ENCODE measurements around the gene NFE2L2.
"Not testable (repeated sequence)": the region's sequence is repeated elsewhere in the genome, so short reads cannot be mapped to it uniquely, and the experiment has no call there.

The NFE2L2 gene

GRCh38 chr2:177192788-177193187, 71.7 kb downstream of the NFE2L2 start:
- Histone ChIP-seq H3K4me3 (ENCODE audit: low read depth, low read length) (no peak overlapping the region), H3K27ac (no peak overlapping the region), H3K27me3 (replicated peaks) (no peaks in the 10 kb centered on the region), H3K36me3 (replicated peaks) (no peaks in the 10 kb centered on the region)
- in situ Hi-C loops (cut with HindIII; ENCODE audit: low pct_ligation_motif_present, low sequenced_read_pairs), result no loop called here
- no peak for TF ChIP-seq CTCF (IDR thresholded peaks at IDR 0.05; ENCODE audit: low read depth, low read length, missing control alignments)
- DNase-seq, result no peak

GRCh38 chr2:177190941-177191340, 73.6 kb downstream of the NFE2L2 start:
- no peak for TF ChIP-seq CTCF (IDR thresholded peaks at IDR 0.05; ENCODE audit: low read depth, low read length, missing control alignments)
- in situ Hi-C loops (cut with HindIII; ENCODE audit: low pct_ligation_motif_present, low sequenced_read_pairs), result no loop called here
- Histone ChIP-seq H3K27ac (no peak overlapping the region), H3K36me3 (replicated peaks) (no peaks in the 10 kb centered on the region), H3K27me3 (replicated peaks) (no peaks in the 10 kb centered on the region), H3K4me3 (ENCODE audit: low read depth, low read length) (no peak overlapping the region)
- DNase-seq, result no peak

GRCh38 chr2:177188482-177189469, 75.8 kb downstream of the NFE2L2 start:
- Histone ChIP-seq H3K27ac (no peak overlapping the region), H3K4me3 (ENCODE audit: low read depth, low read length) (no peak overlapping the region), H3K36me3 (replicated peaks) (no peaks in the 10 kb centered on the region), H3K27me3 (replicated peaks) (no peaks in the 10 kb centered on the region)
- DNase-seq, result no peak
- TF ChIP-seq CTCF (IDR thresholded peaks at IDR 0.05; ENCODE audit: low read depth, low read length, missing control alignments), result no peak
- in situ Hi-C loops (cut with HindIII; ENCODE audit: low pct_ligation_motif_present, low sequenced_read_pairs), result no loop called here

- H3K27ac ChIP-seq, result no peak overlapping the region
- no peaks in the 10 kb centered on the region for H3K36me3 ChIP-seq (replicated peaks)
- peak; percentile 82 for DNase-seq
- H3K4me3 ChIP-seq (ENCODE audit: low read depth, low read length), result no peak overlapping the region
- no peaks in the 10 kb centered on the region for H3K27me3 ChIP-seq (replicated peaks)
- TF ChIP-seq CTCF (IDR thresholded peaks at IDR 0.05; ENCODE audit: low read depth, low read length, missing control alignments), result no peak
- in situ Hi-C loops (cut with HindIII; ENCODE audit: low pct_ligation_motif_present, low sequenced_read_pairs), result no loop called here
Measured at GRCh38 chr2:177187631-177188312, 76.8 kb downstream of the NFE2L2 start.

- H3K4me3 ChIP-seq (ENCODE audit: low read depth, low read length); H3K27me3 ChIP-seq (replicated peaks); H3K36me3 ChIP-seq (replicated peaks); in situ Hi-C loops (cut with HindIII; ENCODE audit: low pct_ligation_motif_present, low sequenced_read_pairs); H3K27ac ChIP-seq; DNase-seq: not testable (repeated sequence)
Measured at GRCh38 chr2:177186038-177186437, 78.5 kb downstream of the NFE2L2 start.

GRCh38 chr2:177184606-177185005, 79.9 kb downstream of the NFE2L2 start:
- in situ Hi-C loops (cut with HindIII; ENCODE audit: low pct_ligation_motif_present, low sequenced_read_pairs), result no loop called here
- no peak for TF ChIP-seq CTCF (IDR thresholded peaks at IDR 0.05; ENCODE audit: low read depth, low read length, missing control alignments)
- H3K4me3 ChIP-seq (ENCODE audit: low read depth, low read length), result no peak overlapping the region
- no peaks in the 10 kb centered on the region for H3K36me3 ChIP-seq (replicated peaks)
- no peak overlapping the region for H3K27ac ChIP-seq
- DNase-seq, result no peak
- H3K27me3 ChIP-seq (replicated peaks), result peaks cover 2% of the 10 kb centered on the region
